Activated CD4-positive, alpha-beta memory T cell treated with anti-CD3 and anti-CD28 coated beads, Interleukin-2, amount 10 ng/mL, durations not matched to agents 7 days and 5 days (primary cell): ENCODE results near the gene CAMSAP3. TPM values are rescaled to one million over a fixed set of nuclear protein-coding genes. Genes with fewer than 3 reads are reported as not detected.

Experiments
- CTCF ChIA-PET: fragments of 350-600 bp; sonication (Branson Sonifier 250); formaldehyde crosslinking; loops from one replicate; lab custom pipeline; 2021; ENCODE audit warnings: antibody characterized with exemption, inconsistent platforms; lab: Charles Lee
- POLR2A ChIA-PET: fragments of 350-600 bp; sonication (Branson Sonifier 250); formaldehyde crosslinking; loops from one replicate; lab custom pipeline; 2021; ENCODE audit warnings: antibody characterized with exemption; lab: Charles Lee
- DNase-seq: peaks from one replicate; pipeline ENCODE4 v3.0.0-alpha.2; 2020
- H3K27ac Mint-ChIP-seq: one replicate; pipeline ENCODE4 v1.8.0; 2021; ENCODE audit warnings: mild to moderate bottlenecking, mixed read lengths
- H3K27me3 Mint-ChIP-seq: one replicate; pipeline ENCODE4 v1.8.0; 2021; ENCODE audit warnings: mixed read lengths
- H3K36me3 Mint-ChIP-seq: one replicate; pipeline ENCODE4 v1.8.0; 2021; ENCODE audit warnings: low read depth, mixed read lengths
- H3K4me1 Mint-ChIP-seq: one replicate; pipeline ENCODE4 v1.8.0; 2021; ENCODE audit warnings: mixed read lengths
- H3K4me3 Mint-ChIP-seq: one replicate; pipeline ENCODE4 v1.8.0; 2021; ENCODE audit warnings: mild to moderate bottlenecking, mixed read lengths
- H3K9me3 Mint-ChIP-seq: one replicate; pipeline ENCODE4 v1.8.0; 2021; ENCODE audit warnings: mixed read lengths
- total RNA-seq, 2 experiments: library from RNA; stranded (reverse); gene quantifications; one replicate each; pipeline ENCODE4 v1.2.3, GENCODE V29; 2021

CAMSAP3 gene, protein sequence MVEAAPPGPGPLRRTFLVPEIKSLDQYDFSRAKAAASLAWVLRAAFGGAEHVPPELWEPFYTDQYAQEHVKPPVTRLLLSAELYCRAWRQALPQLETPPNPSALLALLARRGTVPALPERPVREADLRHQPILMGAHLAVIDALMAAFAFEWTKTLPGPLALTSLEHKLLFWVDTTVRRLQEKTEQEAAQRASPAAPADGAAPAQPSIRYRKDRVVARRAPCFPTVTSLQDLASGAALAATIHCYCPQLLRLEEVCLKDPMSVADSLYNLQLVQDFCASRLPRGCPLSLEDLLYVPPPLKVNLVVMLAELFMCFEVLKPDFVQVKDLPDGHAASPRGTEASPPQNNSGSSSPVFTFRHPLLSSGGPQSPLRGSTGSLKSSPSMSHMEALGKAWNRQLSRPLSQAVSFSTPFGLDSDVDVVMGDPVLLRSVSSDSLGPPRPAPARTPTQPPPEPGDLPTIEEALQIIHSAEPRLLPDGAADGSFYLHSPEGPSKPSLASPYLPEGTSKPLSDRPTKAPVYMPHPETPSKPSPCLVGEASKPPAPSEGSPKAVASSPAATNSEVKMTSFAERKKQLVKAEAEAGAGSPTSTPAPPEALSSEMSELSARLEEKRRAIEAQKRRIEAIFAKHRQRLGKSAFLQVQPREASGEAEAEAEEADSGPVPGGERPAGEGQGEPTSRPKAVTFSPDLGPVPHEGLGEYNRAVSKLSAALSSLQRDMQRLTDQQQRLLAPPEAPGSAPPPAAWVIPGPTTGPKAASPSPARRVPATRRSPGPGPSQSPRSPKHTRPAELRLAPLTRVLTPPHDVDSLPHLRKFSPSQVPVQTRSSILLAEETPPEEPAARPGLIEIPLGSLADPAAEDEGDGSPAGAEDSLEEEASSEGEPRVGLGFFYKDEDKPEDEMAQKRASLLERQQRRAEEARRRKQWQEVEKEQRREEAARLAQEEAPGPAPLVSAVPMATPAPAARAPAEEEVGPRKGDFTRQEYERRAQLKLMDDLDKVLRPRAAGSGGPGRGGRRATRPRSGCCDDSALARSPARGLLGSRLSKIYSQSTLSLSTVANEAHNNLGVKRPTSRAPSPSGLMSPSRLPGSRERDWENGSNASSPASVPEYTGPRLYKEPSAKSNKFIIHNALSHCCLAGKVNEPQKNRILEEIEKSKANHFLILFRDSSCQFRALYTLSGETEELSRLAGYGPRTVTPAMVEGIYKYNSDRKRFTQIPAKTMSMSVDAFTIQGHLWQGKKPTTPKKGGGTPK
- total RNA-seq, result under 1 TPM; 0.13 to 0.33 TPM

DNA sequence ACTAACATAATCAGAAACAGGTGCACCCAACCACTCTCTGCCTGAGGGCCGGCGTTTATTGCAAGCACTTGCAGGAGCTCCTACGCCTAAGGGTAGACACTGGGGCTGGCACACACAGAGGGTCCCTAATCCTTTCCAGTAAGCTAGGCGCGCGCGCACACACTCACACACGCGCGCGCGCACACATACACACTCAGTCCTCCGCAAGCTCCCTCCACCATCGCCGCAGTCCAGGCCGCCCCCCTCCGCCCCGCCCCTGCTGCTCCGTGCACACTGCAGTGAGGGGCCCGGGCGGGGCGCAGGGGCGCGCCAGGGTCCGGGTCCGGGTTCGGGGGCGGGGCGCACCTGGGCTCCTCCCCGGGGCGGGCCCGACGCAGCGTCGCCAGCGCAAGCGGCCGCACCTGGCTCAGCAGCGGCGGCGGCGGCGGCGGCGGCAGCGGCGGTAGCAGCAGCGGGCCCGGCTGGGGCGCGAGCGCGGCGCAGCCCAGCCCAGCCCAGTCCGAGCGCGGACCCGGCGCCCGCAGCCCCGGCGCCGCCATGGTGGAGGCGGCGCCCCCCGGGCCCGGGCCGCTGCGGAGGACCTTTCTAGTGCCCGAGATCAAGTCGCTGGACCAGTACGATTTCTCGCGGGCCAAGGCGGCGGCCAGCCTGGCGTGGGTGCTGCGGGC is at the start of gene CAMSAP3:
TSS of gene CAMSAP3 (plus strand) at position 398 of the 668 bp plus-strand sequence. CDS start at position 538, 140 bp downstream.
- ChIA-PET CTCF (interaction anchor here (1.1 kb wide), 1 partner anchor 27 kb away, joined by 7 read pairs; no protein-coding TSS in a partner anchor), POLR2A (no interaction called here)
- peak; percentile 26 for DNase-seq

DNA sequence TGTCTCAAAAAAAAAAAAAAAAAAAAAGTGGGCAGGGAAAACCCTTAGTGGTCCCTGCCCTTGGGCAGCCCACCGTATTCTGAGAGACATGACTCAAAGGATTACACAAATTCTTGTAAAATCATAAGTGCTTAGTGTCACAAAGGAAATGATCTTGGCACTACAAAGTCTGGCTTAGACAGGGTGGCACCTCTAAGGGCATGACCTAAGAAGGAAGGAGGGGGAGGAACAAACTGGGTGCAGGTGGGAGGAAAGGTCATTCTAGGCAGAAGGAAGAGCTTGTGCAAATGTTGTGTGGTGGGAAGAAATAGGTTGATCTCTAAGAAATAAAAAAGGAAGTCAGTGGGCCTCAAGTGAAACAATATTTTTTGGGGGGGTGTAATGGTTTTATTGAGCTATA is 49.8 kb upstream of the CAMSAP3 start:
- CTCF ChIA-PET, result interaction anchor here (0.6 to 2.0 kb wide), 2 partner anchors 22 to 430 kb away, joined by 4 to 8 read pairs; no protein-coding TSS in a partner anchor

More for the DNA sequence above, at the start of gene CAMSAP3:
- no peak within 1 kb of the TSS for H3K27ac Mint-ChIP-seq
- peak within 1 kb of the TSS; percentile 36 for H3K4me3 Mint-ChIP-seq
- no peaks in the 10 kb centered on the region for H3K36me3 Mint-ChIP-seq
- H3K9me3 Mint-ChIP-seq, result no peaks in the 10 kb centered on the region
- H3K4me1 Mint-ChIP-seq, result peaks cover 6% of the 10 kb centered on the region
- H3K27me3 Mint-ChIP-seq, result peaks cover 42% of the 10 kb centered on the region

DNA sequence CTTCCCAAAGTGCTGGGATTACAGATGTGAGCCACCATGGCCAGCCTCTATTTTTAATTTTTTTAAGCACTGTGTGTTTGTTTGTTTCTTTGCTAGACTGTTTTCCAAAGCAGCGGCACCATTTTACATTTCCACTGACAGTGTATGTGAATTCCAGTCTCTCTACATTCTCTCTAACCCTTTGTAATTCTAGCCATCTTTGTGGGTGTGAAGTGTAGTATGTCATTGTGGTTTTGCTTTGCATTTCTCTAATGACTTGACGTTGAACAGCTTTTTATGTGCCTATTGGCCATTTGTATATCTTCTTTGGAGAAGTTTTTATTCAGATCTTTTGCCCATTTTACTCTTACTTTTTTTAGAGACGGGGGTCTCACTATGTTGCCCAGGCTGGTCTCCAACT is 48.5 kb upstream of the CAMSAP3 start:
- H3K4me1 Mint-ChIP-seq, result peaks cover 38% of the 10 kb centered on the region
- H3K9me3 Mint-ChIP-seq, result no peaks in the 10 kb centered on the region
- POLR2A ChIA-PET, result no interaction called here
- peaks cover 56% of the 10 kb centered on the region for H3K36me3 Mint-ChIP-seq
- H3K27me3 Mint-ChIP-seq, result no peaks in the 10 kb centered on the region
- peak overlapping the region; percentile 40 for H3K27ac Mint-ChIP-seq
- DNase-seq, result no peak
- H3K4me3 Mint-ChIP-seq, result no peak overlapping the region
- CTCF ChIA-PET, result interaction anchor here (2.0 kb wide), 1 partner anchor 21 kb away, joined by 8 read pairs; no protein-coding TSS in a partner anchor

More for the DNA sequence above, 49.8 kb upstream of the CAMSAP3 start:
- Mint-ChIP-seq H3K36me3 (peaks cover 56% of the 10 kb centered on the region), H3K27me3 (no peaks in the 10 kb centered on the region), H3K9me3 (no peaks in the 10 kb centered on the region), H3K4me3 (peak overlapping the region; percentile 2), H3K27ac (peak overlapping the region; percentile 69), H3K4me1 (peaks cover 38% of the 10 kb centered on the region)
- no peak for DNase-seq
- POLR2A ChIA-PET, result interaction anchor here (1.0 to 2.4 kb wide), 2 partner anchors 10 to 23 kb away, joined by 4 to 13 read pairs; partner anchors contain the start of genes MCOLN1 and PNPLA6

DNA sequence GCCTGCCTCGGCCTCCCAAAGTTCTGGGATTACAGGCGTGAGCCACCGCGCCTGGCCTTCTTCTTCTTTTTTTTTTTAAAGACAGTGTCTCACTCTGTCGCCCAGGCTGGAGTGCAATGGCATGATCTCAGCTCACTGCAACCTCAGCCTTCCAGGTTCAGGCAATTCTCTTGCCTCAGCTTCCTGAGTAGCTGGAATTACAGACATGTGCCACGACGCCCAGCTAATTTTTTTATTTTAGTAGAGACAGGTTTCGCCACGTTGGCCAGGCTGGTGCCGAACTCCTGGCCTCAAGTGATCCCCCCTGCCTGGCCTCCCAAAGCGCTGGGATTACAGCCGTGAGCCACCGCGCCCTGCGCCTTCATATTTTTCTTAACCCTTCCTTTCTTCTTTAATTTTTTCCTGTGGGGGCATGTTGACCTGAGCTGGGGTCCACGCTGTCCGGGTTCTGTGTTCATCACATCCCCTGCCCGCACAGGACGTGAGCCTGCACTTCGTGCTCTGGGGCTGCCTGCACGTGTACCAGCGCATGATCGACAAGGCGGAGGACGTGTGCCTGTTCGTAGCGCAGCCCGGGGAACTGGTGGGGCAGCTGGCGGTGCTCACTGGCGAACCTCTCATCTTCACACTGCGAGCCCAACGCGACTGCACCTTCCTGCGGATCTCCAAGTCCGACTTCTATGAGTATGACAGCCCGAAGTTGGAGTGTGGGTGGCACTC is 46.1 kb upstream of the CAMSAP3 start:
- Mint-ChIP-seq H3K9me3 (no peaks in the 10 kb centered on the region), H3K4me3 (no peak overlapping the region)
- POLR2A ChIA-PET, result interaction anchor here (1.1 kb wide), 1 partner anchor 10 kb away, joined by 3 read pairs; no protein-coding TSS in a partner anchor

DNA sequence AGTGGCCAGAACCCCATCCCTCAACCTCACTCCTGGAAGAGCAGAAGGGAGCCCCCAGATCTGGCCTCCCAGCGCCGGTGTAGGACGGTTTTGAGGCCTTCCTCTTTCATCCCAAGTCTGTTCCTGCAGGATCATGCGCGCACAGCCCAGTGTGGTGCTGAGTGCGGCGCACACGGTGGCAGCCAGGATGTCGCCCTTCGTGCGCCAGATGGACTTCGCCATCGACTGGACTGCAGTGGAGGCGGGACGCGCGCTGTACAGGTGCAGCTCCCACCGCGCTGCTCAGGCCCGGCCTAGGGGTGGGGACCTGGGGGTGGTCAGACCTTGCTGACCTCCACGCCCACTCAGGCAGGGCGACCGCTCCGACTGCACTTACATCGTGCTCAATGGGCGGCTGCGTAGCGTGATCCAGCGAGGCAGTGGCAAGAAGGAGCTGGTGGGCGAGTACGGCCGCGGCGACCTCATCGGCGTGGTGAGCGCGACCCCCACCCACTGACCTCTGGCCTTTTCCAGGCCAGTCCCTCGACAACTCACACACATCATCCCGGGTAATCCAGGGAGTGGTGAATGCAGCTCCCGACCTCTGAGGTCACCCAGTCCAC is 45.4 kb upstream of the CAMSAP3 start:
- CTCF ChIA-PET, result no interaction called here
- H3K27ac Mint-ChIP-seq, result no peak overlapping the region
- no peaks in the 10 kb centered on the region for H3K9me3 Mint-ChIP-seq
- H3K27me3 Mint-ChIP-seq, result no peaks in the 10 kb centered on the region
- no peak overlapping the region for H3K4me3 Mint-ChIP-seq
- H3K36me3 Mint-ChIP-seq, result peaks cover 52% of the 10 kb centered on the region
- no peak for DNase-seq
- POLR2A ChIA-PET, result interaction anchor here (1.1 kb wide), 1 partner anchor 9 kb away, joined by 3 read pairs; no protein-coding TSS in a partner anchor
- peaks cover 22% of the 10 kb centered on the region for H3K4me1 Mint-ChIP-seq

More for the DNA sequence above, 46.1 kb upstream of the CAMSAP3 start:
- H3K36me3 Mint-ChIP-seq, result peaks cover 52% of the 10 kb centered on the region
- H3K27ac Mint-ChIP-seq, result no peak overlapping the region
- H3K27me3 Mint-ChIP-seq, result no peaks in the 10 kb centered on the region
- H3K4me1 Mint-ChIP-seq, result peaks cover 28% of the 10 kb centered on the region
- CTCF ChIA-PET, result no interaction called here
- no peak for DNase-seq

DNA sequence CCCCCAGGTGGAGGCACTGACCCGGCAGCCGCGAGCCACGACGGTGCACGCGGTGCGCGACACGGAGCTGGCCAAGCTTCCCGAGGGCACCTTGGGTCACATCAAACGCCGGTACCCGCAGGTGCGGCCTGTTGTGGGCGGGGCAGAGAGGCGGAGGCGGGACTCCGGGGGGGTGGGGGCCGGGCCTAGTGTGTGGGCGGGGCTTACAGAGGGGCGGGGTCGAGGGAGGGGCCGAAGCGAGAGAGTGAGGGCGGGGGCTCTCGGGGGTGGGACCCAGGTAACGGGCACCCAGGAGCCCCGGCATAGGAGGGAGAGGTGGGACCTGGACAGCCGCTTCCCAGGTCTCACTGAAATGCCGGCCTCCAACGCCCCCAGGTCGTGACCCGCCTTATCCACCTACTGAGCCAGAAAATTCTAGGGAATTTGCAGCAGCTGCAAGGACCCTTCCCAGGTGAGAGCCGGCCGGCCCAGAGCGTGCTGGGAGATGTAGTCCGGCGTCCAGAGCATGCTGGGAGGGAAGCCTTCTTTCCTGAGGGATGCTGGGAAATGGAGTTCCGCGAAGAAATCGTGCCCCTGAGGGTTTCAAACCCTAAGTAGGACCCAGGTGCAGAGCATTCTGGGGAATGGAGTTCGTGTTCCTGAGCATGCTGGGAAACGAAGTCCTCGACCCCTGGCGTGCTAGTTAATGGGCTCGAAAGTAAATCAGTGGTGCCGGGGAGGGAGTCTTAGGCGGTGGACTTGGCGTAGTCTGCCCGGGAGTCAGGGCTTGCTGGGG is 44.5 kb upstream of the CAMSAP3 start:
- peaks cover 14% of the 10 kb centered on the region for H3K4me1 Mint-ChIP-seq
- CTCF ChIA-PET, result no interaction called here
- no peak overlapping the region for H3K27ac Mint-ChIP-seq
- H3K4me3 Mint-ChIP-seq, result no peak overlapping the region
- POLR2A ChIA-PET, result no interaction called here
- peaks cover 53% of the 10 kb centered on the region for H3K36me3 Mint-ChIP-seq
- DNase-seq, result no peak
- no peaks in the 10 kb centered on the region for H3K9me3 Mint-ChIP-seq
- no peaks in the 10 kb centered on the region for H3K27me3 Mint-ChIP-seq

DNA sequence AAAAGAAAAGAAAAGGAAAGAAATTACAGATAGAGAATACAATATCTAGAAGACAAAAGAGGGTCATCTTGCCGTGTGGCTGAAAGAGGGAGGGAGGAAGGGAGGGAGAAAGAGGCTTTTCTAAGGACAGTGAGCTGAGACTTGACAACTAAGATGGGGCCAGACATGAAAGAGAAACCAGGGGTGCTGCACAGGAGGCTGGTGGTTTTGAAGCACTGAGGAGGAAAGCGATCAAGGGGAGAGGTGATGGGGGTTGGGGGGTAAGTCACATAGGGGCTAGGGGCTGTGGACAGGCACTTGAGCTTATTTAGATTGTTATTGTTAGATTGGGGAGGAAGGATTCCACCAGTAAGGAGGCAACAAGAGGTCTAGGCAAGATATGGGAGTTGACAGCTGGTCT is 42.9 kb upstream of the CAMSAP3 start:
- ChIA-PET CTCF (interaction anchor here (0.6 to 1.2 kb wide), 2 partner anchors 16 to 58 kb away, joined by 4 to 6 read pairs; no protein-coding TSS in a partner anchor), POLR2A (no interaction called here)
- Mint-ChIP-seq H3K4me3 (no peak overlapping the region), H3K9me3 (no peaks in the 10 kb centered on the region), H3K4me1 (peaks cover 6% of the 10 kb centered on the region), H3K36me3 (peaks cover 60% of the 10 kb centered on the region), H3K27ac (peak overlapping the region; percentile 38), H3K27me3 (no peaks in the 10 kb centered on the region)
- DNase-seq, result no peak

DNA sequence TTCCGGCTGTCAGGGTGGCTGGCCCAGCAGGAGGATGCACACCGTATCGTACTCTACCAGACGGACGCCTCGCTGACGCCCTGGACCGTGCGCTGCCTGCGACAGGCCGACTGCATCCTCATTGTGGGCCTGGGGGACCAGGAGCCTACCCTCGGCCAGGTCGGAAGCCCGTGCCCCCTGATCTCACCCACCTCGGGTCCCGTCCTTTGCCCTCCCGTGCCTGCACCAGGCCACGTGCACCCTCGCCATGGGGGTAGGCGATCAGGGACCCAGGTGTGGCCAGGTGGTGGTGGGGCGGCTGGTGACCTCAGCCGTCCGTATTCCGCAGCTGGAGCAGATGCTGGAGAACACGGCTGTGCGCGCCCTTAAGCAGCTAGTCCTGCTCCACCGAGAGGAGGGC is 41.1 kb upstream of the CAMSAP3 start:
- CTCF ChIA-PET, result interaction anchor here (1.2 kb wide), 1 partner anchor 14 kb away, joined by 5 read pairs; no protein-coding TSS in a partner anchor
- no peaks in the 10 kb centered on the region for H3K9me3 Mint-ChIP-seq
- H3K4me1 Mint-ChIP-seq, result peaks cover 6% of the 10 kb centered on the region
- POLR2A ChIA-PET, result no interaction called here
- H3K4me3 Mint-ChIP-seq, result no peak overlapping the region
- H3K27ac Mint-ChIP-seq, result no peak overlapping the region
- no peaks in the 10 kb centered on the region for H3K27me3 Mint-ChIP-seq
- DNase-seq, result no peak
- peaks cover 74% of the 10 kb centered on the region for H3K36me3 Mint-ChIP-seq

DNA sequence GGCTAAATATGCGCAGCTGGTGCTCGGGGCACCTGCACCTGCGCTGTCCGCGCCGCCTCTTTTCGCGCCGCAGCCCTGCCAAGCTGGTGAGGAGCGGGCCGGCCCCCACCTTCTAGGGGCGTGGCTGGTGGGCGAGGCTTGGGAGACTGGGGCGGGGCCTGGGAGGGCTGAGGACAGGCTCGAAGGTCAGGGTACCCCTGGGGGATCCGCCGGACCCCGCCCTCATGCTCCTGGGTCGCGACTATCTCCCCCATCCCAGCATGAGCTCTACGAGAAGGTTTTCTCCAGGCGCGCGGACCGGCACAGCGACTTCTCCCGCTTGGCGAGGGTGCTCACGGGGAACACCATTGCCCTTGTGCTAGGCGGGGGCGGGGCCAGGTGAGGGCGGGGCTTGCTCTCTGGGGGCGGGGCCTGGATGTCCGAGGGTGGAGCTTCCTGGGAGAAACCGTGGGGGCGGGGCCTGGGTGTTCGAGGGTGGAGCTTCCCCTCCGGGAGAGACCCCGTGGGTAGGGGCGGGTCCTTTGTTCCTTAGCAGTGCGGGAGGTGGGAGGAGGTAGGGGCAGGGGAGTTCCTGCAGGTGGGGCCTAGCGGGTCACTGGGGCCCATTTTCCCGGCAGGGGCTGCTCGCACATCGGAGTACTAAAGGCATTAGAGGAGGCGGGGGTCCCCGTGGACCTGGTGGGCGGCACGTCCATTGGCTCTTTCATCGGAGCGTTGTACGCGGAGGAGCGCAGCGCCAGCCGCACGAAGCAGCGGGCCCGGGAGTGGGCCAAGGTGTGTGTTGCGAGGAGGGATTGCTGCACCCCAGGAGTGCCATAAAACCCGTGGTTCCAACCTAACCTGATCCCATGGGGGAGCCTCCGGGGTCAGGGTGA is 40.4 kb upstream of the CAMSAP3 start:
- Mint-ChIP-seq H3K4me3 (no peak overlapping the region), H3K9me3 (no peaks in the 10 kb centered on the region), H3K36me3 (peaks cover 70% of the 10 kb centered on the region), H3K27ac (no peak overlapping the region), H3K27me3 (no peaks in the 10 kb centered on the region), H3K4me1 (peaks cover 7% of the 10 kb centered on the region)
- peak; percentile 26 for DNase-seq
- POLR2A ChIA-PET, result no interaction called here
- CTCF ChIA-PET, result interaction anchor here (1.2 kb wide), 1 partner anchor 13 kb away, joined by 5 read pairs; no protein-coding TSS in a partner anchor
